ENCODE results near the gene U2AF2. TPM values are rescaled to one million over a fixed set of nuclear protein-coding genes. Genes with fewer than 3 reads are reported as not detected.

The U2AF2 gene
- total and polyA plus RNA-seq, 2 of the 8 experiments (the other 6 are each of a cell fraction or from before 2014, with no cell fraction given): 162 to 252 TPM

DNA sequence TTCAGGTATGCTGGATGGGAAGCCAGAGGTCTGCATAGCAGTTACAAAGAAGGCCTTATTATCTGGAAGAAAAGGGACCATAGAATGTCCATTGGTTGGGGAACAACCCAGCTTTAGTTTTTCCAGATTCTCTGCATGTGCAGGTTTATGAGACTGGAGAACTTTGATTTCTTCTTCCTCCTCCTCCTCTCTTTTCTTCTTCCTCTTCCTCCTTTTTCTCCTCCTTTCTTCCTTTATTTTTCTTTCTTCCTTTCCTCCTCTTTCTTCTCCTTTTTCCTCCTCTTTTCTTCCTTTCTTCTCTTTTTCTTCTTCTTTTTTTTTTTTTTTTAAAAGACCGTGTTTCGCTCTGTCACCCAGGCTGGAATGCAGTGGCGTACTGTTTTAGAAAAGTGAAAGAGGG, 51.1 kb downstream of the U2AF2 start:
- Histone ChIP-seq H3K9me3 (ENCODE audit: insufficient read depth in 2 of 2, low read depth in 1 of 2, low read length in 1 of 2) (peaks cover 19 to 37% of the 10 kb centered on the region in 2 experiments; a peak in 3 of 4 replicates), H4K20me1 (replicated peaks in 1 of 2; ENCODE audit: control insufficient read depth in 1 of 2, insufficient read depth in 2 of 2, low read length in 2 of 2) (no peaks in the 10 kb centered on the region), H2BK120ac (replicated peaks; ENCODE audit: low read depth, low read length) (no peak overlapping the region), H3K79me1 (ENCODE audit: low read depth, low read length) (no peaks in the 10 kb centered on the region), H3K14ac (ENCODE audit: insufficient read length) (no peak overlapping the region), H3K27me3 (replicated peaks in 1 of 4; ENCODE audit: control insufficient read depth in 3 of 4, extremely low read depth in 1 of 4, insufficient read depth in 3 of 4, low read length in 3 of 4) (no peaks in the 10 kb centered on the region), H4K5ac (ENCODE audit: insufficient read length, low read depth, low read length) (no peak overlapping the region), H2AFZ (ENCODE audit: low read length) (no peak overlapping the region), H2BK15ac (ENCODE audit: low read length) (no peak overlapping the region), H3K9ac (replicated peaks in 1 of 4; ENCODE audit: extremely low read depth in 1 of 4, low read depth in 3 of 4, low read length in 3 of 4) (no peak overlapping the region), H3K4me3 (ENCODE audit: extremely low read depth in 1 of 4, insufficient read depth in 2 of 4, low read depth in 3 of 4, low read length in 4 of 4) (no peak overlapping the region), H3K79me2 (ENCODE audit: control insufficient read depth in 1 of 2, insufficient read depth in 2 of 2, low read length in 2 of 2) (no peaks in the 10 kb centered on the region), H3K27ac (ENCODE audit: low read depth, low read length) (no peak overlapping the region), H2AK5ac (ENCODE audit: low read depth, low read length) (no peak overlapping the region), H3K4me1 (replicated peaks in 1 of 4; ENCODE audit: control insufficient read depth in 3 of 4, insufficient read depth in 4 of 4, low read length in 3 of 4) (no peaks in the 10 kb centered on the region), H3K23me2 (ENCODE audit: low read depth, low read length) (no peaks in the 10 kb centered on the region), H4K91ac (replicated peaks; ENCODE audit: insufficient read length, low read length) (no peak overlapping the region), H2BK20ac (ENCODE audit: low read length) (no peak overlapping the region), H3K36me3 (ENCODE audit: control insufficient read depth in 2 of 4, insufficient read depth in 4 of 4, low read length in 3 of 4) (peaks cover 0 to 8% (median 0%) of the 10 kb centered on the region in 4 experiments; a peak in 1 of 8 replicates), H4K8ac (ENCODE audit: extremely low read depth, insufficient read depth, low read length) (no peak overlapping the region), H3K56ac (replicated peaks; ENCODE audit: insufficient read length, low read depth, low read length) (no peak overlapping the region), H3K23ac (ENCODE audit: insufficient read length) (no peak overlapping the region), H3K18ac (ENCODE audit: extremely low read depth, low read length) (no peak overlapping the region), H3K4me2 (ENCODE audit: insufficient read depth in 1 of 2, low read depth in 2 of 2, low read length in 2 of 2) (no peak overlapping the region), H3K4ac (replicated peaks; ENCODE audit: insufficient read length, low read depth, low read length) (no peak overlapping the region), H2BK5ac (ENCODE audit: low read depth, low read length) (no peak overlapping the region), H2BK12ac (ENCODE audit: low read depth, low read length) (no peak overlapping the region)
- CTCF ChIA-PET (ENCODE audit: partially characterized antibody): interaction anchor here (1.3 kb wide), 1 partner anchor 10 kb away, joined by 3 read pairs; no protein-coding TSS in a partner anchor
- 88% methylated on average over 3 of the region's 3 CpGs; no CpG with 5 or more reads in 1 of the 2 experiments for WGBS, 2 experiments (ENCODE audit: extremely low coverage in 1 of 2, insufficient coverage in 1 of 2, insufficient read length in 1 of 2, insufficient replicate concordance in 2 of 2, low coverage in 1 of 2, low lambda C conversion rate in 2 of 2, missing lambda C conversion rate in 1 of 2)
- POLR2A ChIA-PET (ENCODE audit: partially characterized antibody): no interaction called here
- FAIRE-seq: no peak
- no peak for TF ChIP-seq RBBP5 (IDR thresholded peaks at IDR 0.05; ENCODE audit: borderline replicate concordance, low read depth, low read length)
- no peak for TF ChIP-seq YY1 (IDR thresholded peaks at IDR 0.05; ENCODE audit: low read depth, low read length)
- no peak for DNase-seq (ENCODE audit: low read depth in 1 of 2, low spot score in 2 of 2)

Data from H1 (cell line).